ENCODE results near the gene RCC1.
"Not testable (repeated sequence)": the region's sequence is repeated elsewhere in the genome, so short reads cannot be mapped to it uniquely, and the experiment has no call there.

RCC1 gene, protein sequence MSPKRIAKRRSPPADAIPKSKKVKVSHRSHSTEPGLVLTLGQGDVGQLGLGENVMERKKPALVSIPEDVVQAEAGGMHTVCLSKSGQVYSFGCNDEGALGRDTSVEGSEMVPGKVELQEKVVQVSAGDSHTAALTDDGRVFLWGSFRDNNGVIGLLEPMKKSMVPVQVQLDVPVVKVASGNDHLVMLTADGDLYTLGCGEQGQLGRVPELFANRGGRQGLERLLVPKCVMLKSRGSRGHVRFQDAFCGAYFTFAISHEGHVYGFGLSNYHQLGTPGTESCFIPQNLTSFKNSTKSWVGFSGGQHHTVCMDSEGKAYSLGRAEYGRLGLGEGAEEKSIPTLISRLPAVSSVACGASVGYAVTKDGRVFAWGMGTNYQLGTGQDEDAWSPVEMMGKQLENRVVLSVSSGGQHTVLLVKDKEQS

DNA sequence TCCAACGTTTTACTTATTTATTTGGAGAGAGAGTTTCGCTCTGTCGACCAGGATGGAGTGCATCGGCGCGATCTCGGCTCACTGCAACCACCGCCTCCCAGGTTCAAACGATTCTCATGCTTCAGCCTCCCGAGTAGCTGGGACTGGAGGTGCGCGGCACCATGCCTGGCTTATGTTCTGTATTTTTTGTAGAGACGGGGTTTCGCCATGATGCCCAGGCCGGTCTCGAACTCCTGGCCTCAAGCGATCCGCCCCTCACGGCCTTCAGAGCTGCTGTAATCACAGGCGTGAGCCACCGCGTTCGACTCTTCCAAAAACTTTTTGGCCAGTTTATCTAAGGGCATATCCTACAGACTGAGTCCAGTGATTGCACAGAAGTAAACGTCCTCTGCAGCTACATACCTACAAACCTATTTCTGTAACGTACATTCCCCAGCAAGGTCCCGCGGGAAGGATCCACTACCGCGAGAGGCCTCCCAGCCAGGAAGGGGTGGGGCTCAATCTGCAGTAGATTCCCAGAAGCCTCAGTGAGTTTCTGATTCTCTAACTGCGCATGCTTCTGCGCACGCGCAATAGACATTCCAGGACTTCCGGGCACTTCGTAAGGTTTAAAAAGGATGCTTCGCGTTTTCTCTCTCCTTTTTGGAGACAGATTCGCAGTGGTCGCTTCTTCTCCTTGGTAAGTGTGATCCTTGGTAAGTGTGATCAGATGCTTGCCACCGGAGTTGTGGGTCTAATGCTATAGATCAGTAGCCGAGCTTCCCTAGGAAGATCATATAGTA lies at the start of gene RCC1:
Gene RCC1 (plus strand): TSS at position 638 of the 782 bp plus-strand sequence. CDS start 23,824 bp downstream, outside the sequence.
- in situ Hi-C loops (cut with HindIII; ENCODE audit: low sequenced_read_pairs), result no loop called here

DNA sequence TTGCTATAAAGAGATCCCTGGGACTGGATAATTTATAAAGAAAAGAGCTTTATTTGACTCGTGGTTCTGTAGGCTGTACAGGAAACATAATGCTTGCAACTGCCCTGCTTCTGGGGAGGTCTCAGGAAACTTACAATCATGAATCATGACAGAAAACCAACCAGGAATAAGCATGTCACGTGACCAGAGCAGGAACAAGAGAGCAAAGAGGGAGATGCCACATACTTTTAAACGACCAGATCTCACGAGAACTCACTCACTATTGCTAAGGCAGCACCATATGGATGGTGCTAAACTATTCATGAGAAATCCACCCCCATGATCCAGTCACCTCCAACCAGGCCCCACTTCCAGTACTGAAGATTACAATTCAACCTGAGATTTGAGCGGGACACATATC lies 49.8 kb upstream of the RCC1 start:
- in situ Hi-C loops (cut with HindIII; ENCODE audit: low sequenced_read_pairs), result no loop called here

DNA sequence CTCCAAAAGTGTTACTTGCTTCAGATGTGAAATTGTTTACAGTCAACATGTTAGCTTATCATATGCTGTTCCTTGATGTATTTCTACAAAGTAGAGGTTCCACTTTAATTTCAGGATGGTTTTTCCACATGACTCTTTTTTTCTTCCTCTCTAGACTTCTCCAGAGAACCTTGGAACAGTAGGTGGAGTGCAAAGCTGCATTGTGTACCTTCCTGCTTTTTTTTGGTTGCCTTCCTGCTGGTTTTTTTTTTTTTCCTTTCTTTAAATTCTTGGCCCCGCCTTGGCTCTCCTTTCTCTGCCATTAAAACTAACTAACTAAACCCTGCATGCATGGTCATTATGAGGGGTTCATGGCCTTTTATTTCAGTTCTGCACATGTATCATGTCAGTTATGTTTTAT lies 48.2 kb upstream of the RCC1 start:
- in situ Hi-C loops (cut with HindIII; ENCODE audit: low sequenced_read_pairs), result no loop called here

DNA sequence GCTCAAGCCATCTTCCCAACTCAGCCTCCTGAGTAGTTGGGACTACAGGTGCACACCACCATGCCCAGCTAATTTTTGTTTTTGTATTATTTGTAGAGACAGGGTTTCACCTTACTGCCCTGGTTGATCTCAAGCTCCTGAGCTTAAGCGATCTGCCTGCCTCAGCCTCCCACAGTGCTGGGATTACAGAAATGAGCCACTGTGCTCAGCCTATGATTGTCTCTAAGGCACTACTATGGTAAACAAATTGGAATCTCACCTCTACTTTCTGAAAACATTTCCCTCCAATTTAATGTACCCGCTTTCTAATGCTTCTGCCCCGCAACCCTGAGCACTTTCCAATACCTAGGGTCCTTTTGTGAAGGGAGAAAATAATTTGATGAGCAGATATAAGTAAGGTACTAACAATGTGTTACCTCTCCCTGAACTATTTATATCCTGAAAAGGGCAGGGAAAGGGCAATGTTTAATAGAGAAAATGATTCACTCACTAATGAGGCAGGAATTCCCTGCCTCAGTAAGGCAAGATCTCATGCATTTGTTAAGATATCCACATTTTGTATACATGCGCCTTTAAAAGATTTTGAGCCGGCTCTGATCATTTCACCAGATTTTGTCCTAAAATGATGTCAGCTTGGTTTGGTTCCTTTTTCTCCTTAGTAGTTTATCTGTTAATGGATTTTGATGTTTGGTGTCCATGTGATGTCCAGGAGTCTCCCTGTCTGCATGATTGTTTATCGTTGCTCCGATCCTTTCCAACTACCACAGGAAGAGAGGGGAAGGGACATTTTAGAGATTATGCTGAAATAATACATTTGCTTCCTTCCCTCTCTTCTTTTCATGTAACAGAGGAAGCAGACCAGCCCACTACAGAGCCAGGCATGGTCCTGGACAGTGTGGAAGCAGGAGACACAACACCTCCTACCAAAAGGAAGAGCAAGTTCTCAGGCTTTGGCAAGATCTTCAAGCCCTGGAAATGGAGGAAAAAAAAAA lies 47.3 kb upstream of the RCC1 start:
- in situ Hi-C loops (cut with HindIII; ENCODE audit: low sequenced_read_pairs), result no loop called here

DNA sequence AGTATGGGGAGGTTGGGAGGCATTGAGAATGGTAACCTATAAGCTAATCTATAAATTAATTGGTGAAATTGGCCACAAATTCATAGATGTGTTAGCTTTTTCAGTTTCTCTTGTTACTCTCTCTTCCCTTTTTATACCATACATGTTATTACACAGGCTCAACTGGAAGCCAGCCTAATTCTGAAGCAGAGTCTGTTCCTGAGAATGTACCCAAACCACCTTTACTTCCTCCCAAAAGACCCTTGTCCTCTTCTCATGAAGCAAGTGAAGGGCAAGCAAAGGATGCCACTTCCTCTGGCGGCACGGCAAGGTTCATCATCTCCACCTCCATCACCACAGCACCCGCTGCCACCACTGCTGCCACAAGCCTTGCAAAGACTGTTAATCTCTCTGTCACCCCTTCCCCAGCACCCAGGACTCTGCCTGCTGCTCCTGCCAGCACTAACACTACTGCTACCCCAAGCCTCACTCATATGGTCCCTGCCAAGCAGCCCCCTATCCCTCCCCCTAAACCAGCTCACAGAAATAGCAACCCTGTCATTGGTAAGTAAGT lies 39.5 kb upstream of the RCC1 start:
- in situ Hi-C loops (cut with HindIII; ENCODE audit: low sequenced_read_pairs), result no loop called here

DNA sequence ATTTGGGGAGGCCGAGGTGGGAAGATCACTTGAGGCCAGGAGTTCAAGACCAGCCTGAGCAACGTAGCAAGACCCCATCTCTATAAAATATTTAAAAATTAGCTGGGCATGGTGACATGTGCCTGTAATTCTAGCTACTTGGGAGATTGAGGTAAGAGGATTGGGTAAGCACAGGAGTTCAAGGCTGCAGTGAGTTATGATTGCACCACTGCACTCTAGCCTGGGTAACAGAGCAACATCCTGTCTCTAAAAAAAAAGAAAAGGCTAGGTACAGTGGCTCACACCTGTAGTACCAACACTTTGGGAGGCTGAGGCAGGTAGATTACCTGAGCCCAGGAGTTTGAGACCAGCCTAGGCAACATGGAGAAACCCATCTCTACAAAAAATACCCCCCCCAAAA lies 35.7 kb upstream of the RCC1 start:
- in situ Hi-C loops (cut with HindIII; ENCODE audit: low sequenced_read_pairs), result no loop called here

DNA sequence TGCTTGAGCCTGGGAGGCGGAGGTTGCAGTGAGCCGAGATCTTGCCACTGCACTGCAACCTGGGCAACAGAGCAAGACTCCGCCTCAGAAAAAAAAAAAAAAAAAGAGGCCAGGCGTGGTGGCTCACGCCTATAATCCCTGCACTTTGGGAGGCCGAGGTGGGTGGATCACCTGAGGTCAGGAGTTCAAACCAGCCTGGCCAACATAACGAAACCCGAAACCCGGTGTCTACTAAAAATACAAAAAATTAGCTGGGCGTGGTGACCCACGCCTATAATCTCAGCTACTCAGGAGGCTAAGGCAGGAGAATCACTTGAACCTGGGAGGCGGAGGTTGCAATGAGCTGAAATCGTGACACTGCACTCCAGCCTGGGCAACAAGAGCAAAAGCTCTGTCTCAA lies 26.3 kb upstream of the RCC1 start:
- in situ Hi-C loops (cut with HindIII; ENCODE audit: low sequenced_read_pairs), result not testable (repeated sequence)

DNA sequence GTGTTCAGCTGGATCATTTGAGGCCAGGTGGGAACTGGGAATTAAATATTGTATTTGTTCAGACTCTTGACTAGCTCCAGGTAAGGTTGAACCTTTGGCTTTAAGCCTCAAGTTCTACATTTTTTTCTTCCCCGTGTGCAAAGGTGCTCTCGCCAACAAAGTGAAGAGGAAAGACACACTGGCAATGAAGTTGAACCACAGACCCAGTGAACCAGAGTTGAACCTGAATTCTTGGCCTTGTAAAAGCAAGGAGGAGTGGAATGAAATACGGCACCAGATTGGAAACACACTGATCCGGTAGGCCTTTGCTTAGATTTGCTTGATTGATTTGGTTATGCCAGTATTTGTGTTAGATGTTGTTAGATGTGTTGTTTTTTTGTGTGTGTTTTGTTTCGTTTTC lies 25.5 kb upstream of the RCC1 start:
- in situ Hi-C loops (cut with HindIII; ENCODE audit: low sequenced_read_pairs), result no loop called here

DNA sequence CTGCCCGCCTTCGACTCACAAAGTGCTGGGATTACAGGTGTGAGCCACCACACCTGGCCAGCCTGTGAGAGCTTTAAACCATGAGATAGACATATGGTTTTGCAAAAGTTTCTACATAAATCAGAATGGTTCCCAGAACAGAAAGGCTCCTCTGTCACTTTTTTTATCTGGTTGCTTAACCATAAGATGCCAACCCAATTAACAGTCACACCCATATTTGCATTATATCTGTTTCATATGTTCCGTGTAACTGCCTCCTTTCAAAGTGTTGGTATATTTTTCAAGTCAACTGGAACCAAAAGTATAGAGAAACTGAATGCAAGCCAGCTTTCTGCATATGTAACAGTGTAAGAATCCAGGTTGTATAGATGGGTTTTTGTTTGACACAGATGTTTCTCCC lies 23.7 kb upstream of the RCC1 start:
- in situ Hi-C loops (cut with HindIII; ENCODE audit: low sequenced_read_pairs), result no loop called here

DNA sequence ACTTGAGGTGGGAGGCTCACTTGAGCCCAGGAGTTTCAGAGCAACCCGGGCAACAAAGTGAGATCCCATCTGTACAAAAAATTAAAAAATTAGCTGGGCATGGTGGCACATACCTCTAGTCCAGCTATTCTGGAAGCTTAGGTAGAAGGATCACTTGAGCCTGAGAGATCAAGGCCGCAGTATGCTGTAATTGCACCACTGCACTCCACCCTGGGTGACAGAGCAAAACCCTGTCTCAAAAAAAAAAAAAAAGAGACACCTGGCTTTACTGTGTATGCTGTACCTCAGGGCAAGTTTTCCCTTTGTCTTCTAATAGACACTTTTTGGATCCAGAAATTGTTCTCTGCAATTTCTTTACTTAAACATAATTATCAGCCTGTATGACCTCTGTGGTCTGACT lies 23.1 kb upstream of the RCC1 start:
- in situ Hi-C loops (cut with HindIII; ENCODE audit: low sequenced_read_pairs), result no loop called here

DNA sequence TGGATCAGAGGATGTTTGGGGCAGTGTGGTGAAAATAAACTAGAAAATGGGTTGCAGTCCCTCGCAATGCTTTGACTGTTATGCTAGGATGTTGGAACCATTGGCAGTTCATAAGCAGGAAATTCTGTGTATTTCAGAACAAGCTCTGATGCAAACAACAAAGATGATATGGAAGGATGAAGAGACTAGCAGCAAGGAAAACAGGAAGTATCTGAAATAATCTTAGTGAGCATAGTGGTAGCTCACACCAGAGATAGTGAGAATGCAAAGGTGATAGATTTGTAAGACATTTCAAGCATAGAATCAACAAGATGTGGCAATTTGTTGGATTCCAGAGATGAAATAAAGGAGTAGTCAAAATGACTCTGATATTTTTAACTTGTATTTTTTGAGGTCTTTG lies 11.1 kb upstream of the RCC1 start:
- in situ Hi-C loops (cut with HindIII; ENCODE audit: low sequenced_read_pairs), result no loop called here

DNA sequence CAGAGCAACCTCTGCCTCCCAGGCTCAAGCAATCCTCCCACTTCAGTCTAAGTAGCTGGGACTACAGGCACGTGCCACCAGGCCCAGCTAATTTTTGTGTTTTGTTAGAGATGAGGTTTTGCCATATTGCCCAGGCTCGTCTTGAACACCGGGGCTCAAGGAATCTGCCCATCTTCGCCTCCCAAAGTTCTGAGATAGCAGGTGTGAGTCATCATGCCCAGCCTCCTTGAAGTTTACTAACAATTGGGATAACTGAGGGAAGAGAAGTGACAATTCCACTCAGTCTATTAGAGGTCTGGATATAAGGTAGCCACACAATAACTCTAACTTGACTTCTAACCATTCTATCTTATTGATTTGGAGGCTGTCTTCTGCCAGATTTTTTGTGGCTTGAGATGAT lies 6.3 kb upstream of the RCC1 start:
- in situ Hi-C loops (cut with HindIII; ENCODE audit: low sequenced_read_pairs), result no loop called here

DNA sequence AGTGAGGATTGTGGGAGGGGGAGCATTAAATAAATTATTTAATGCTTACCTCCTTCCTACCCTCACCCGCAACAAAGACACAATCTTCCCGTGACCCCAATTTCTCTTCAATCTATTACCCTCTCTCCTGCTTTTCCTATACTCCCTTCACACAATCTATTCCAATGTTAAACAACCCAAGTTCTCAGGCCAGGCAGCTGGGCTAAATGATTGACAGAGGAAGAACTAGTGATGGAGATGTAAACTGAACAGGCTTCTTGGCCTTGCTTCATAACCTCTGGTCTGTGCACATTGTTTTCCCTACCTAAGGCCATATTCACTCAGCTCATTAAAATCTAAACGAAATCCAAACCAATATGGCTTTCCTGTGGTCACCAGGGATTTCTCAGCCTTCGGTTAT lies 3.9 kb upstream of the RCC1 start:
- in situ Hi-C loops (cut with HindIII; ENCODE audit: low sequenced_read_pairs), result no loop called here

DNA sequence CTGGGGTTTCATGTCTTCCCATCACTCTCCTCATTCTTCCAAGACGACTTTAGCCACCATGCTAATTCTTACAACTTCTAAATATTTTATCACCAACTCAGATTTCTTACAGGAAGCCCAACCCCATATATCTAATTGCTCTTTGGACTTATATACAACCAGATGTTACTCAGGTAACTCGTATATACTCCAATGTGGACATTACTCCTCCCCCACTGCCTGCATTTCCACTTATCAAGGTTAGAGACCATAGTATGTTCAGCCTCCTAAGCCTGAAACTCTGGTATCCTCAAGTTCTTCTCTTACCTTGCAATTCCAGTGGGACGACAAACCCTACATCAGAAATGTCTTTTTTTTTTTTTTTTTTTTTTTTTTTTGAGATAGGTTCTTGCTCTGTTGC lies 2.7 kb upstream of the RCC1 start:
- in situ Hi-C loops (cut with HindIII; ENCODE audit: low sequenced_read_pairs), result no loop called here

DNA sequence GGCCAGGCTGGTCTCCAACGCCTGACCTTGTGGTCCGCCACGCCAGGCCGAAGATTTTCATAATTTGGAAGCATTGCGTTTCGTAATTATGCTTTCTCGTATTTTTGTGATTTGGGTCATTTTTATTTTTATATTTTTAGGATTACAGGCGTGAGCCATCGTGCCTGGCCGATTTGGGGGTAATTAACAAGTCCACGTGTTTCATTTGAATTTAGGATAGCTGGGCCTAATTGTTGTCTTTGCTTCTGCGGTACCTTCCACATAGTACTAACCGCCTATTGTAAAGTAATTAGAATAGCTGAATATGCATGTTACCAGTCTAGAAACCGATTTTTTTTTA lies 1.0 kb downstream of the RCC1 start:
- in situ Hi-C loops (cut with HindIII; ENCODE audit: low sequenced_read_pairs), result no loop called here

DNA sequence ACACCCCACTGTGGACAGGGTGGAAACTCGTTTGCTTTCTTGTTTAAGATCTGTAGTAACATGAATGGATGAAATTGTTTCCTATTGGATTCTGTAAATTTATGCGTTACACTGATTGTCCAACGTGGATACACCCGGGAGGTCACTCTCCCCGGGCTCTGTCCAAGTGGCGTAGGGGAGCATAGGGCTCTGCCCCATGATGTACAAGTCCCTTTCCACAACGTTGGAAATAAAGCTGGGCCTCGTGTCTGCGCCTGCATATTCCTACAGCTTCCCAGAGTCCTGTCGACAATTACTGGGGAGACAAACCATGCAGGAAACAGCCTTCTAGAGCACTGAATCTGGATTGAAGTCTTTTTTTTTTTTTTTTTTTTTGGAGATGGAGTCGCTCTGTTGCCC lies 1.4 kb downstream of the RCC1 start:
- in situ Hi-C loops (cut with HindIII; ENCODE audit: low sequenced_read_pairs), result no loop called here

DNA sequence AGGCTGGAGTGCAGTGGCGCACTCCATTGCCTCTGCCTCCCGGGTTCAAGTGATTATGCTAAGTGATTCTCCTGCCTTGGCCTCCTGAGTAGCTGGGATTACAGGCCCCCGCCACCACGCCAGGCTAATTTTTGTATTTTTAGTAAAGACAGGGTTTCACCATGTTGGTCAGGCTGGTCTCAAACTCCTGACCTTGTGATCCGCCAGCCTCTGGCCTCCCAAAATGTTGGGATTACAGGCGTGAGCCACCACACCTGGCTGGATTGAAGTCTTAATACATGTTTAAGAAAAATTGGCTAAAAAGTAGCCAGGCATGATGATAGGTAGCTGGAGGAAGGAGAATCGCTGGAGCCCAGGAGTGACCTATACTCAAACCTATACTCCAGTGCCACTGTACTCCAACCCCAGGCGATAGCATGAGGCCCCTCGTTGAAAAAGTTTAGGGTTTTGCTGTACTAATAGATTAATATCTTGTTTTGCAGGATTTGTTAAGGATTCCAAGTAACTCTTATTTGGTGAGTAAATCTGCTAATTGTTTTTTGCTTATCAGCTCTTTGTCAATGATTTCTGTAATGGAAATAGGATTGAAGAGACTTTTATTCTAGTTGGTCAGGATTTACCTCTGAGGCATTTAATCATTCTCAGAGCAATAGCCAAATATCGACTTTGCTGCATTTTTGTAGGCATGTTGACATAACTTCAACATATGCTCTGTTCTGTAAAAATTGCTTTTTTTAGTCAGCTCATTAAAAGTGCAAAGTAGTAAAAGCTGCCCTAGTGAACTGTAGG lies 2.0 kb downstream of the RCC1 start:
- in situ Hi-C loops (cut with HindIII; ENCODE audit: low sequenced_read_pairs), result no loop called here

DNA sequence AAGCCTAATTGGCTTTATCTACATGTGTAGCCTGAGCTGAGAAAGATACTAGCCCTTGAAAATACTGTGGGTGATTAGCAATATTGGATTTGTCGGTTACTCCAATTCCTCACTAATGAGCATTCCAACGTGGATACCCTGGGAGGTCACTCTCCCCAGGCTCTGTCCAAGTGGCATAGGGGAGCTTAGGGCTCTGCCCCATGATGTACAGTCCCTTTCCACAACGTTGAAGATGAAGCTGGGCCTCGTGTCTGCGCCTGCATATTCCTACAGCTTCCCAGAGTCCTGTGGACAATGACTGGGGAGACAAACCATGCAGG lies 2.6 kb downstream of the RCC1 start:
- in situ Hi-C loops (cut with HindIII; ENCODE audit: low sequenced_read_pairs), result no loop called here

DNA sequence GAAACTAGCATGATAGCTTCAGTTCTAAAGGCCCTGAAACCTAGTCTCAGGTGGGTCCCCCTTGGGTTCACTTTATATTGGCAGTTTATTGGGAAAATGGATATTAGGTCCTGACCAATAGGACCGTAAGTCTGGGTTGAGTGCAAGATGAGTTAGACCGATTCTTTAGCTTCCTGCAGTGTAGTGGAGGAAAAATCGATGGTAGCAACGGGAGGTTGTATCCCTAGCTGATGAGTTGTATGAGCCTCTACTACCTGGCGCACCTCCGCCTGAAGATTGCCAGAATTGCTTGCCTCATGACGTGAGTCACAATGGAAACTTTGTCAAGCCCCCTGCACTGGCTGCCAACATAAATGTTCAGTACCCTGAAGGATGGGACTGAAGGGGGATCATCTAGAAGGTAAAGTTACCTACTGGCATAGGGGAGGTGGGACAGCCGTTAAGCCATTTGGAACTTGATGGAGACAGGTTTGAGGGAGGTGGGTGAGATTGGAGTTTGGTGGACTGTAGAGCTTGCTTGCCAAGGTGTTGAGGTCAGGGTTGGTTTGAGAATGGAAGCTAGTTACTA lies 3.9 kb downstream of the RCC1 start:
- in situ Hi-C loops (cut with HindIII; ENCODE audit: low sequenced_read_pairs), result no loop called here

Measured in endothelial cell of hepatic sinusoid (primary cell).